ENCODE results near the gene RNF213.

Gene RNF213

DNA sequence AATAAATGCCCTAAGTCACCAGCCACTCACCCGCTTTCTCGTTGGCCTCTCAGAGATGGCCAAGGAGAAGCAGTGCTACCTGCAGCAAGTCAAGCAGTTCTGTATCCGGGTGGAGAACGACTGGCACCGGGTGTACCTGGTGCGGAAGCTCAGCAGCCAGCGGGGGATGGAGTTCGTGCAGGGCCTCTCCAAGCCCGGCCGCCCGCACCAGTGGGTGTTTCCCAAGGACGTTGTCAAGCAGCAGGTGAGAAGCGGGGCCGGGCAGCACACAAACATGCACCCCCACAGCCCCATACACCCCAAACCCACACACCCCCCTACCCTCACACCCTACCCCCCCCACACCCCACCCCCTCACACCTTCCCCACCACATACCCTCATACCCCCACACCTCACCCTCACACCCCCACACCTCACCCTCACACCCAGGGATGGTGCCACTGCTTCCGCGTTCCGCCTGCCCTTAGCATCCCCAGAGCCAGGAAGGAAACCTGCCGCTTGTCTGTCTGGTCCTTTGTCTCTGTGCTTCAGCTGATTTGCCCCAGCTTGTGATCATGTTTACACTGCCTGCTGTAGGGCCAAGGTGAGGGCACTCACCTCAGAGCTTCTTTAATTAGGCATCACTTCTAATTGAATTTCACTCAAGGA lies 112.4 kb downstream of the RNF213 start:
- DNase-seq (ENCODE audit: low spot score), result no peak

DNA sequence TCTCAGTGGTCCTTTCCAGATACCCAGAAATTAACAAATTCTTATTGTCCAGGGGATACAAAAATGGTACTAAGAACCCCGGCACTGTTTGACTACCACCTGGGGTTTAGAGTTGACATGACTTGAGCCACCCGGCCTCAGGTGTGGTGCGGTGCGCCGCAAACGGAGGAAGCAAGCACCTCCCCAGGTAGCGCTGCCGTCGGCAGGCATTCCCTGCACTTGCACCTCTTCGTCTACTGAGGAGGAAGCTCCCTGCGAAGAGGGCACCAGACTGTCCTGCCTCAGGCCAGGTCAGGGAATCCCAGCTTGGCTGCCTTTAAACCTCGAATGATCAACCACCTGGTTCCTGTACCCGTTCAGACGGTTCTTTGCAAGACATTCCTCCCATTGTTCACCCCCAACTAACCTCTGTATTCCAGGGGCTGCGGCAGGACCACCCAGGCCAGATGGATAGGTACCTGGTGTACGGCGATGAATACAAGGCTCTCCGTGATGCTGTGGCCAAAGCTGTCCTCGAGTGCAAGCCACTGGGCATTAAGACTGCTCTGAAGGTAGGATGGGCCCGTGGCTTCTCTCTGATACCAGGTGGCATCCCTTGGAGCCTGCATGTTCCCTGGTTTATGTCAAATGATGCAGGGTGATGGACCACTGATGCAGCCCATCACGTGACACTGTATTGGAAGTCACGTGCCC lies 113.5 kb downstream of the RNF213 start:
- DNase-seq (ENCODE audit: low spot score), result no peak

DNA sequence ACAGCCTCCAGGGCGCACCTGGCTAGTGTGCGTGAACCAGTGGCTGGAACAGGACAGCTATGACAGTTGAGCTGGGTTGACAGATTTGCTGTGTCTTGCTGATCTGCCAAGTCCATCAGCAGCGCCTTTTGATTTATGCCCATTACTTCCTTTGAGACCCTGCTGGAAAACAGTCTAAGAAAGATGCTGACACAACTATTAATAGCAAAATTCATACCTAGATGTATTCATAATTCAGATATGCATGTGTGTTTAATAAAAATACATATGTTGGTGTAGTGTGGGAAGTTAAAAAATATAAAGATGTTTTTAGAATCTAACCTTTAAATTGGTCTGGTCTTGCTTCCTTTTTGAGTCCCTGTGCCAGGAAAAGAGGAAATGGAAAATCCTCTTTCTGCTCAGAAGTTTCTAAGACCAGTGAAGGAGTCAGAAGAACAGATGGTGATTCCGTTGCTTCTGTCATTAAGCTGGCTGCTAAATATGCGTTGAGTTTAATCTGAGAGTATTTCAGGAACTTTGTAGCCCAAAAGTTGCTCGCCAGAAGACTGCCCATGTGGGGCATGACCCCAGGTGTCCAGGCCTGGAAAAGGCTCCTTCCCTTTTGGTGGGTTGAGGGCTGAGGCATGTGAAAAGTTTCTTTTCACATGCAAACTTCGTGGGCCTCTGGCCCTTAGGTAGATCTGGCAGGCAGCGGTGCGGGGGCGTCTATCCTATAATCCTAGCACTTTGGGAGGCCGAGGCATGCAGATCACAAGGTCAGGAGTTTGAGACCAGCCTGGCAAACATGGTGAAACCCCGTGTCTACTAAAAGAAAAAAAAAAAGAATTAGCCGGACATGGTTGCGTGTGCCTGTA lies 114.3 kb downstream of the RNF213 start:
- DNase-seq (ENCODE audit: low spot score), result no peak

DNA sequence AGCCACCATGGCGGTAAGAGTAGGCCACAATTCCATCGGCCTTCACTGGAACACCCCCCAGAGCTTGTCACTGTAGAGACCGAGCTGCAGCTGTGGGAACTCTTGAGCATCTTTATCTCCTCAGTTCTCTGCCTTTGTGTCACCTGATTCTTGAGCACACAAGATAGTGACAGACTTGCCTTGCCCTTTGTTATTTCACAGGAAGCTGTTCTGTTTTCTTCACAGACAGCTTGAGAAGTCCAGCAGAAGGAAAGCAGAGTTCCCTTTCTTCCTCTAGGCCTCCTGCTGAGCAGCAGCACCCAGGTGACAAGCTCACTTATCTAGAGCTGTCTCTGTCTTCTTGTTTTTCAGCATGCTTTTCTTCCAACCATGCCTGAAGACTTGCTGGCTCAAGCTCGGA lies 115.9 kb downstream of the RNF213 start:
- DNase-seq (ENCODE audit: low spot score), result no peak

DNA sequence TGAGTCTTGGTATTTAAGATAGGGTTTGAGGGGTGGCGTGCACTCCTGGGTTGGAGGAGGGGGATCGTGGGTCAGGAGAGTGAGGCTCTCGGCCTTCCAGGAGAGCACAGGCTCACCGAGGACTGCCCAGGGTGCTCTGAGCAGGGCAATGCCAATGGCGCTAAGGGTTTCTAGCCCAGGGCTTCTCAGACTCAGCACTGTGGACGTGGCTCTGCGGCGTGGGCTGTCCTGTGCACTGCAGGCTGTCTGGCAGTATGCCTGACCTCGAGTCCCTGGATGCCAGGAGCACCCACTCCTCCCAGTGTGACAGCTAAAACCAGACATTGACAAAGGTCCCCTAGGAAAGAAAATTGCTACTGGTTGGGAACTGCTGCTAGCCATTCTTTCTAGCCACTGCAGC lies 117.1 kb downstream of the RNF213 start:
- DNase-seq (ENCODE audit: low spot score), result no peak

DNA sequence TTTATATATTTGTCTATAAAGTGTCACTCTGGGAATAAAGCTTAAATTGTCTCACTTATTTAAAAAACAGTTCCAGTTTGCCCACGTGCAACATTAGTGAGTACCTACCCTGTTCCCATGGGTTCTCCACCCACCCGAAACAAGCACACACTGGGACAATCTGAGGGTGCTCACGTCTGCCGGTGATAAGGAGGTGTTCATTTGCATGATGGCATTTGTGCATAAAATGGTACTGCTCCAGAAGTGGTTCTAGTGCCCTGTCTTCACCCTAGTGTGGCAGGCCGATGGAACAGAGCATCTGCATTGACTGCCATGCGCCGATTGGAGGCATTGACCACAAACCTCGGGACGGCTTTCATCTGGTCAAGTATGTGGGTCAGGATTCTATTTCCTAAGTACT lies 118.7 kb downstream of the RNF213 start:
- no peak for DNase-seq (ENCODE audit: low spot score)

DNA sequence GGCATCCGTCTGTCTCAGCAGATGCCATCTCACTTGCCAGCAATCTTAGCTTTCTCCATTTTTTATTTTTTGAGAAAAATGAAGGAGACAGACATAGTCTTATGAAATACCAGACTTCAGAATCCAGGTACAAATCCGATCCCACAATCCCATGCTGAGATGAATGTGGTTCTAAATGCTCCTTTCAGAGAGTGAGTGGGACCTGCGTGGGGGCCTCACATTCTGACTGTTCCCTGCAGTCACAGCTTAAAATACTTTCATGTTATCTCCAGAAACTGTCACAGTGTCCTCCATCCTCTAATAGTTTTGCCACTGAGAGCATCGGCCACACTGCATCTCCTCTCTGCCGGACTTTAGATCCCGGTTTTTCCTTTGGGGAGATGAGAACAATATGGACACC lies 119.4 kb downstream of the RNF213 start:
- no peak for DNase-seq (ENCODE audit: low spot score)

DNA sequence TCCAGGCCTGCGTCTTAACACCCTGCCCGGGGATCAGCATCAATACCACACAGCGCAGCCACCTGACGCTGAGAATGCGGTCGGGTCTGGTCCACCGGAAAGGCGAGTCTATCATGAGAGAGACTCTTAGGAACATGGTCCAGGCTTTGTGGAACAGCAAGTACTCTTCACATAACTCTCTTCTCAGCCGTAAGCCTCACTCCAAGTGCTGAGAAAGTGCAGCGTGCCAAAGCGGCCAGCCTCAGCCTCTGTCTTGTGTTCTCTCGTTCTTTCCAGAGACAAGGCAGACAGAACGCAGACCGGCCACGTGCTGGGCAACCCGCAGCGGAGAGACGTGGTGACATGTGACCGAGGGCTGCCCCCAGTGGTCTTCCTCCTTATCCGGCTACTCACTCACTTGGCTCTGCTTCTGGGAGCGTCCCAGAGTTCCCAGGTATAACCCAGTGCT lies 119.9 kb downstream of the RNF213 start:
- DNase-seq (ENCODE audit: low spot score), result no peak

DNA sequence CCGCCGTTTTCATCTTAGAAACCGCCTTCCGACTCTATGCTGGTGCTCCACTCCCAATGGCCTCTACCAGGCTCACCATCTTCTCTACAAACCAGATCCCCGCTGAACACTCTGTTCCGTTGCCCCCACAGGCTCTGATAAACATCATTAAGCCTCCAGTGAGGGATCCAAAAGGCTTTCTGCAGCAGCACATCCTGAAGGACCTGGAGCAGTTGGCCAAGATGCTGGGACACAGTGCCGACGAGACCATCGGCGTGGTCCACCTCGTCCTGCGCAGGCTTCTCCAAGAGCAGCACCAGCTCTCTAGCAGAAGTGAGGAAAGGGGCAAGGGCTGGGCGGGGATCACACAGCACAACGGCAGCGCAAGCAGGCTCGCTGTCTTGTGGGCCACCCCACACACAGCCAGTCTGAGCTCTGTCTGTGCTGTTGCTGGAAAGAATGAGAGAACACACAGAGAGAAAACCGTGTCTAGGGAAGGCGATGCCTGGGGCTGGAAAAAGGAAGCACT lies 120.8 kb downstream of the RNF213 start:
- DNase-seq (ENCODE audit: low spot score), result no peak

DNA sequence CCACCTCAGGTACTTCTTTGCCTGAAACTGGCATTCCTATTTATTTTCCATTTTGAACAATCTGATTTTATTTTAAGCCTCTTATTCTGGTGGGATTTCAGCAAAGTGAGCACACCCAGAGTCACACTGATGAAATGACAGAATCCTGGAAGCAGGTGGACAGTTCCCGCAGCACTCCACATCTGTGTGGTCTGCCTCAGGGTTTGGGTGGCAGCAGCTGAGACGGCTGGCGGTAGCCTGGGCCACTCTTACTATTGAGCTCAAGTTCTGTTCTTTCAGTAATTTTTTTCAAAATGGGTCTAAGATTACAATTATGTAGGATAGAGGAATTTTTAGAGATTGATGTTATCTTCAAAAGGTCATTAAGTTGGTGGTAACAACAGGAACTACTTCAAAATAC lies 121.8 kb downstream of the RNF213 start:
- DNase-seq (ENCODE audit: low spot score), result no peak

DNA sequence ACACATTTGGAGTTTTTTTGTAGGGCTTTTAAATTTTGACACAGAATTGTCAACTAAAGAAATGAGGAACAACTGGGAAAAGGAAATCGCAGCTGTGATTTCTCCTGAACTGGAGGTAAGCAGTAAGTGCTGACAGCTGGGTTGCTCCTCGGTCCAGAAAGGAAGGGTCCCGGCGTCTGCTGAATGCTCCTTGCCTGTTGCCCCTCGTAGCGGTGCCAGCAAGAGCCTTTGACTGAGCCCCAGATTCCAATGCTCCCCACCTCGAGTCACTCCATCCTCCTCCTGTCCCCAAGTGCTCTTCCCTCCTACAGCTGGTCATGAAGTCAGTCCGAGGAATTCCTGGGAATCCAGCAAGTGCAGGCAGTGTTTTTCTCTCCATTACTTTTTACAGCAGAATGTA lies 122.3 kb downstream of the RNF213 start:
- DNase-seq (ENCODE audit: low spot score), result no peak

DNA sequence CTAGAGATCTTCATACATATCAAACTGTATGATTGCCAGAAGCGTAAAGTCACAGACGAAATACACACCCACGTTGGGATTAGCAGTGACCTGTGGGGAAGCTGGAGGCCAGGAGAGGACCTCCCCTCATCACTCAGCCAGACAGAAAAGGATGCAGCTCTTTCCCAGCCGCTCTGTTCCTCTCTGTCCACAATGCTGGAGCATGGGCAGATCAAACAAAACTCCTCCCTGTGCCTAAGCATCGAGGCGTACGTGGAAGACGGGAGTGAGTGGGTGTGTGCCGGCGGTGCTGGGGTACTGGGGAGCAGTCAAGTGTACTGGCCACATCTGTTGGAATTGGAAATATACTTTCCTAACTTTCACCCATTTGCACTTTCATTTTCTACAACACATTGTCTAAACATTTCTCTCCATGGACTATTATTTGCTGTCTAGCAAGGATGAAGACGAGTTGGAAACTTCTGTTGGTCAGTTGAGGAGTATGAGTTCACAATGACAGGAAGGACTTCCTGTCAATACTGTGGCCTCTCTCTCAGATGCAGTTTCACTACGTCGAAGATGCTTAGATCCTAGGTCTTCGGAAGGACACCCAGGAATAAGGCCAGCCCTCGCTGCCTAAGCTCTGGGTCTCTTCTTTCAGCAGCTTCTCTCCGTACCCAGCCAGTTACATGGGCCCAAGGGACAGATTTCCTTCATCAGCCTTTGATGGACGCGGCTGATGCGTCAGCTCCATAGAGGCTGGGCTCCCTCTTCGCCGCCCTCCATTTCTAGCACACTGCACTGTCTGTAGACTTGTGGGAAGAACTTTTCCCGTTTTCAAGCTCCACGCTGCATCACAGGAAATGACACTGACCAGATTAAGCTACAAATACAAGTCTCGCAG lies 123.7 kb downstream of the RNF213 start:
- no peak for DNase-seq (ENCODE audit: low spot score)

DNA sequence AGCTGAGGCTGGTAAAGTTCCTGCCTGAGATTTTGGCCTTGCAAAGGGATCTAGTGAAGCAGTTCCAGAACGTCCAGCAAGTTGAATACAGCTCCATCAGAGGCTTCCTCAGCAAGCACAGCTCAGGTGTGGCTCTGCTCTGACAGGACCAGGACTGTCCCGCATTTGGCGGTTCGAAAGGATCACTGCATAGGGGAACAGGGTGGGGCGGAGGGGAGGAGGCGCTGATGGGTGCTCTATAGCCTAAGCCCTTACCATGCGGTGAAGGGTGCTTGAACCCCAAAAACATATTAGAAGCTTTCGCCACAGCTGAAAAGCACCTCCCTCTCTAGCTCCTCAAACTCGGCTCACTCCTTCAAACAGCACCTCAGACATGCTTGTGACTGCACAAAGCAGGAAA lies 124.4 kb downstream of the RNF213 start:
- DNase-seq (ENCODE audit: low spot score), result no peak

DNA sequence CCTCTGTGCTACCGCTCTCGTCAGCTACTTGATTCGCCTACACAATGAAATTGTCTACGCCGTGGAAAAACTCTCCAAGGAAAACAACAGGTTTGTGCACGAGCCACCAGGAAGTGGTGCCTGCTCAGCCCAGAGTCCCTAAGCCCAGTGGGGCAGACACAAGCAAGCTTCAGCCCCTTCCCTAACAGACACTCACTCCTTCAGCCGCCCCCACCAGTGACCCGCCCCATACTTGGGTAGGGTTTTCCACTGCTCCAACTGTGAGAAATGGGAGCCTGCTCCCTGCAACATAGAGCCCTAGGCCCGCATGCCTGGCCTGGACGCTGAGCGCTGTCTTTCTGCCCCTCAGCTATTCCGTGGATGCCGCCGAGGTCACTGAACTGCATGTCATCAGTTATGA lies 125.7 kb downstream of the RNF213 start:
- DNase-seq (ENCODE audit: low spot score), result no peak

DNA sequence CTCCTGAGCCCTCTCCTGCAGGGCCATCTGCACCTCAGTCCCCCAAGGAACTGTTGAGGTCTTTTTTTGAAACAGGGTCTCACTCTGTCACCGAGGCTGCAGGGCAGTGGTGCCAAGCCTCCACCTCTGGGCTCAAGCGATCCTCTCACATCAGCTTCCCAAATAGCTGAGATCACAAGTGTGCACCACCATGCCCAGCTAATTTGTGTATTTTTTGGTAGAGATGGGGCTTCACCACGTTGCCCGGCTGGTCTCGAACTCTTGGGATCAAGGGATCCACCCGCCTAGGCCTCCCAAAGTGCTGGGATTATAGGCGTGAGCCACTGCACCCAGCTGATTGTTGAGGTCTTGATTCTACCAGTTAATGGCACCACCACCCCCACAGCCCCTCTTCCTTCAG lies 126.4 kb downstream of the RNF213 start:
- DNase-seq (ENCODE audit: low spot score), result no peak

DNA sequence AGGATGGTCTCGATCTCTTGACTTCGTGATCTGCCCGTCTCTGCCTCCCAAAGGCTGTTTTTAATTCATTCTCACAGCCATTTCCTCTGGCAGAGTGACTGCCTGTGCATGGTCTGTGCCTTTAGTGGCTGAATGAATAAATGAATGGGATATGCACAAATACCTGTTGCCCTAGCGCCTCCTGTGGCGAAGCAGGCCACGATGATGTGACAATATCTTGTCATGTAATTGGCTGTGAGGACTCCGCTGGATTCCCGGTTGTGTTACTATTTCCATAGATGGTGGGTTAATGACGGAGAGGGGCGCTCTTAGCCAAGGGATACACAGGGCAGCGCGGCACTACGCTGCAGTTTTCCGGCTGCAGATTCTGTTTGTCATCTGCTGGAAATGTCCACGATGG lies 127.5 kb downstream of the RNF213 start:
- DNase-seq (ENCODE audit: low spot score), result no peak

DNA sequence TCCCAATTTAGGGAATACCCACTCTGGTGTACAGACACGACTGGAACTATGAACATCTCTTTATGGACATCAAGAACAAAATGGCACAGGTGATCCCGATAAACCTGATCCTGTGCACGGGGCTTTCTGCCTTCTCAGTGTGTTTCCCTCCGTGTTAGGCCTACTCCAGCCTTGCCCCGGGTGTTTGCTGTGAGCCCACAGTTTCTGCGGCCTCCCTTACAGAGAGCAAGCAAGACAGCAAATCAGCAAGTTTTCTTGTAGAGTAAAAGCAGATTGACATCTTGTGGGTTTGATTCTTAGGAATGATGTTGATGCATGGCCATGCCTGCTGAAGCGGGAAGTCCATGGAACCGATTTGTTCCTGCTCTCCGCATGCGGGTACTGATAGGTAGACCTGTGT lies 127.9 kb downstream of the RNF213 start:
- DNase-seq (ENCODE audit: low spot score), result no peak

DNA sequence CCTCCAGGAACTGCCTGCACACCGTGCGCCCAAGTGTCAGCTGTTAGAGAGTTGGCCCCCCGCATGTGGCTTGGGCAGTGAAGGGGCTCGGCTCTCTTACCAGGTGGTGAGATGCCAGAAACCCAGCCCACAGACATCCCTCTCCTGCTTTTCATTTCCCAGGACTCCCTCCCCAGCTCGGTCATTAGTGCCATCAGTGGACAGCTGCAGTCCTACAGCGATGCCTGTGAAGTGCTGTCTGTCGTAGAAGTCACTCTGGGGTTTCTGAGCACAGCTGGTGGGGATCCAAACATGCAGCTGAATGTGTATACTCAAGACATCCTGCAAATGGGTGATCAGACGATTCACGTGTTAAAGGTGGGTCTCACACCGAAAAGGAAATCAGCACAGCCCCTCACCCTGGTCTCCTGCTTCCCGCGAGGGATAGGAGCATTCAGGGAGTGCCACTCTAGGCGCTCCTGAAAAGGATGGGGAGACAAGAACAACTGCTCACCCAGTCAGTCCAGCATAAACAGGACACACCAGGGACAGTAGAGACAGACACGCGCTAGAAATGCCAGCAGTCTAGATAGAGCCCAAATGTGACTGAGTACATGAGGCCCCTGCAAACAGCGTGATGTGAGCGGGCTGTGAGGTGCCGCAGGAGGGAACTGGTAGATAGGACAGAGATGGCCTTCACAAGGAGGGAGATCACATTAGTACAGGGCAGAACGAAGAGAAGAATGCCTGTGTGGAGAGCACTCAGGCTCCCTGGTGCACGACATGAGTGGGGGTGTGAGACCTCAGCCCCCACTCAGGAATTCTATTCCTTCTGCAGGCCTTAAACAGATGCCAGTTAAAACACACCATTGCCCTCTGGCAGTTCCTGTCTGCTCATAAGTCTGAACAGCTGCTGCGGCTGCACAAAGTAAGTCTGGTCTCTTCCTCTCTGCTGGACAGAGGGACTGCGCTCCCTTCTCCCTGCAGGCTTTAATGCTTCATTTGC lies 128.7 kb downstream of the RNF213 start:
- no peak for DNase-seq (ENCODE audit: low spot score)

DNA sequence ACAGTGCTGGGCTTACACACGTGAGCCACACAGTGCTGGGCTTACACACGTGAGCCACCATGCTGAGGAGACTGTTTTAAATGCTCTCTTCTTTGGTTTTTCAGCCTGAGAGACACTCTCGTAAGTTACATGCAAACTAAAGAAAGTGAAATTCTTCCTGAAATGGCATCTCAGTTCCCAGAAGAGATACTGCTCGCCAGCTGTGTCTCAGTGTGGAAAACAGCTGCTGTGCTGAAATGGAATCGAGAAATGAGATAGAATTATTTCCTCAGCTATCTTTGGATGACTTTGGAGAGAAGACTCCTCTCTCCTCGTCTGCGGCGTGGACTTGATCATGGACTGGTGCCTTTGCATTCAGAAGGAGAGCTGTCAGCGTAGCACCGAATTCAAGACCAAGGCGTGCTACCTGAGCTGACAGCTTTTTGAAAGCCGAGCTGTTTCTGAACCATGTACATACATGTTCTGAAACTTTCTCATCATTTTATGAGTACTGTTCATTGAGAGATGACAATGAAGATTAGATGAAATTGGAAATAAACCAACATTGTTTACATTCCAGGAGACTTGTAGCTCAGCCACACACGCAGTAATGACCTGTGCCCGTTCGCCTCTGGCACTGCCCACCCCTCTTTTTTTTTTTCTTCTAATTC lies 132.7 kb downstream of the RNF213 start:
- DNase-seq (ENCODE audit: low spot score), result no peak

DNA sequence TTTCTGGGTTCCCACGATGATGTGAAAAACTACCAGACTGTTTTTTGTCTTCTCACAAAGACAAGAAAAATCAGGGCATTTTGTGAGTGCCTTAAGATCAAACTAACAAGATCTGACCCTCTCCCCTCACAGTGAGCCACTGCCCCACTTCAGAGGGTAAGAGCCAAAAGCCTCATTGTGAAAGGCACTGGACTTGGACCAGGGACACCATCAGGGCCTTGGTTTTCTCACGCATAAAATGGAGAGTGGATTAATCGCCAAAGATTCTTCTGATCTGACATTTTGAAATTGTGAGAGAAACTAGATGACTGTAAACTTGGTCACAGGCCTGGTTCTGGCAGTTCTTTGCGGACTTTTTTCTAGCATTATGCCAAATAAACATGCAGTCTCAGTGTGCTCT lies 133.3 kb downstream of the RNF213 start:
- no peak for DNase-seq (ENCODE audit: low spot score)
